Right lung (tissue), 5 donors: ENCODE measurements around the gene CFAP77. TPM values are rescaled to one million over a fixed set of nuclear protein-coding genes. Genes with fewer than 3 reads are reported as not detected.
A peak's percentile ranks its signal among the peaks of the same experiment; 100 is the strongest.

Source experiments
- DNase-seq, 2 donors: peaks; one replicate each; pipeline ENCODE4 v3.0.0-alpha.2; 2013
- polyA plus RNA-seq, 5 donors: library from polyadenylated mRNA; unstranded; fragments of 120-200 nt; gene quantifications; one replicate each; pipeline versions ENCODE4 v1.2.1 to v1.2.3, GENCODE V29; 2013; ENCODE audit warnings: inconsistent platforms in 1 of 5, low replicate concordance in 1 of 5; ENCODE audit not compliant: insufficient read length in 5 of 5, insufficient read depth in 1 of 5

CFAP77 gene
- polyA plus RNA-seq, 5 donors: 0.35 to 4.4 (median 2.8) TPM

DNA sequence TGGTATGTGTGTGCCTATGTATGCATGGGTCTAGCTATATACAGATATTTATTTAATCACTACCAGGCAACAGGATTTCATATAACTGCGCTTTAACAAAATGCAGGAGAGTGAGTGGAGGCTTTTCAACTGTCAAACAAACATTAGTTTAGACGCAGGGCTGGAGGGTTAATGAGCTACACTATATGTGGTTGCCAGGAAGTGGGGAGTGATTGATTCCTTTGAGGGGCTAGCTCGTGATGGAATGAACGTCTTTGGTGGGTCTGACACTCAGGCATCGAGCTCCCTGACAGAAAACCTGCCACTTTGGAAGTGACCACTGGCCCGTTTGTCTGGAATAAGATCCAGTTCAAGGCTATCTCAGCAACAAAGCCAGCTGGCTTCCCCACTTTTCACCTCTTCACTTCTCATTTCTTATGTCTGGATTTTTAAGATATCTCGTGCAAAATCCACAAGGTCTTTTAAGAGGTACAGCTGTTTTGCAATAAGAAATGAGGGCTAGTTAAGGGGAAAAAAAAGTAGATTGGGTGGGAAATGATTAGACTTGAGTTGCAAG is 78.0 kb downstream of the CFAP77 start:
- DNase-seq: peak; percentile 58 to 67

DNA sequence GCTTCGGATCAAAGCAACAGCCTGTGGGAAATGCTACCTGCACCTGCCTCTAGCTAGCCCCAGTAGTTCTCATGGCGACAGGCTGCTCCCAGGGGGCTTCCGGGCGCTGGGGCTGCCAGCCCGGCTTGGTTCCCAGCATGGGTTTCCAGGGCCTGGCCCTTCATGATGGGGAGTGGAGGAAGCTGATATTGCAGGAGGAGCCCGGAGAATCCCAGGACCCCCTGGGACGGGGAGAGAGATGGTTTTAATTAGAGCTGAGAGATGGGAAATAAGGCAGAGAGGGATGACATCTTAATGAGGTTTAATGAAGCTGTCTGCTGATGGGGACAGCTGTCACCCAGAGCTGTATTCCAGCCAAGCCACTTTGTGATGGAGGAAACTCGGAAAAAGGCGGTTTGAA is 78.6 kb downstream of the CFAP77 start:
- peak in 1 of 2 donors; percentile 14 for DNase-seq

- no peak for DNase-seq
Measured at GRCh38 chr9:132489536-132489935, 79.5 kb downstream of the CFAP77 start.

DNA sequence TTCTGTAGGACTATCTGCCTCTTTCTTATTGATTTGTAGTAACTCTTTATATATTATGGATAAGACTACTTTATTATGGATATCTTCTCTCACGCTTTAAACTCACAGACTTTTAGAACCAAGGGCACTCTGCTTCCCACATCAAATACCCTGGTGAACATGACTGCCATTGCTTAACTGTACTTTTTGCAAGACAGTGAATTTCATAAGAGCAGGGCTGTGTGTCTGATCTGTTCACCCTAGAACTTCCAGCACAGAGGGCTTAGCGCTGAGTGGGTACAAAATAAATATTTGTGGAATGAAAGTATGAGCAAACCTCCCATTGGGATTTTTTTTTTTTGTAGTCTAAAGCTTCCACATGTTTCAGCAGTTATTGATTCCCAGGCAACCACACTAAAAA is 84.8 kb downstream of the CFAP77 start:
- no peak for DNase-seq

- no peak for DNase-seq
Measured at GRCh38 chr9:132497731-132498130, 87.7 kb downstream of the CFAP77 start.

GRCh38 chr9:132498531-132499210 is 88.7 kb downstream of the CFAP77 start:
- DNase-seq: no peak

DNA sequence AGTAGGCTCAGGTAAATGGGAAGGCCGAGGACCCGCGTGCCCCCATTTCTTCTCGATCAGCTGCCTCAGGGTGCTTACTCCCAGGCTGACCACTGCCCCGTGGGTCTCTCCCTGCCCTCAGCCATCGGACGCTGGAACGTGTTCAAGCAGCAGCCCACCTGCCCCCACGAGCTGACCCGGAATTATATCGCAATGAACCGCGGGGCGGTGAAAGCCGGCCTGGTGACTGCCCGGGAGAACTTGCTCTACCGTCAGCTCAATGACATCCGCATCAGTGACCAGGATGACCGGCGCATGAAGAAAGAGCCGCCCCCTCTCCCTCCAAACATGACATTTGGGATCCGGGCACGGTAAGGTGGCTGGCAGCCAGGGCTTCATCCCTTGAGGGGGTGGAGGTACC is 89.2 kb downstream of the CFAP77 start:
- no peak for DNase-seq

DNA sequence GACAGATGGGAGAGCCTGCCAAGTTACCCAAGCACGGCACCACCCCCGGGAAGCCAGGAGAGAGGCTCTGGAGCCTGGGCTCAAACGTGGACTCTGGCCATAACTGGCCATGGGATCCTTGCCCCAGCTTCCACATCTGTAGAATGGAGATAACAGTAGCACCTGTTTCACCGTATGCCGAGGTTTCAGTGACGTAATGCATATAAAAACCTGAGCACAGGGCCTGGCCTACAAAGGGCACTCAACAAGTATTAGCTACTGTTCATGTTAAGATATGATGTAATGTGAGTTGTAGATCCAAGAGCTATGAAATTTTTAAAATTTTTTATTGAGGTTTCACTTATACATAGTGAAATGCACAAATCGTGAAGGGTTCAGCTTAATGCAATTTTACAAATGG is 90.2 kb downstream of the CFAP77 start:
- no peak for DNase-seq

- DNase-seq: no peak
Measured at GRCh38 chr9:132502480-132502879, 92.5 kb downstream of the CFAP77 start.

GRCh38 chr9:132503116-132503515 is 93.1 kb downstream of the CFAP77 start:
- DNase-seq: no peak

DNA sequence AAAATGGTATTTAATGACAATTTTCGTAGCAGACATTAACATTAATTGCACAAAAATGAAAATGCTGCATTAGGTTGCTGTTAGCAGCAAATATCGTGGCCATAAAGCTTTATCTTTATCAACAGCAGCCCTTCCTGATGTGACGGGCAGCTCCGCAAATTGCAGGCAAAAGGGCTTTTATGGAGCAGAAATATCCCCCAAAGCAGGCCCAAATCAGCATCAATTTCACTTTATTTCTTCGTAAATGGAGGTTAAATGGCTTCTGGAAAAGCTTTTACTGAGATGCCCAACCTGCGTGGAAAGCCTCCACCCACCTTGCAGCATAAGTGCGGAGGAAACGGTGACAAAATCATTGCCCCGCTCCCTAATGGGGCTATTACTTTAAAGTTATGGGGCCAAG is 94.5 kb downstream of the CFAP77 start:
- DNase-seq: no peak

GRCh38 chr9:132505991-132506655 is 96.1 kb downstream of the CFAP77 start:
- no peak for DNase-seq

DNA sequence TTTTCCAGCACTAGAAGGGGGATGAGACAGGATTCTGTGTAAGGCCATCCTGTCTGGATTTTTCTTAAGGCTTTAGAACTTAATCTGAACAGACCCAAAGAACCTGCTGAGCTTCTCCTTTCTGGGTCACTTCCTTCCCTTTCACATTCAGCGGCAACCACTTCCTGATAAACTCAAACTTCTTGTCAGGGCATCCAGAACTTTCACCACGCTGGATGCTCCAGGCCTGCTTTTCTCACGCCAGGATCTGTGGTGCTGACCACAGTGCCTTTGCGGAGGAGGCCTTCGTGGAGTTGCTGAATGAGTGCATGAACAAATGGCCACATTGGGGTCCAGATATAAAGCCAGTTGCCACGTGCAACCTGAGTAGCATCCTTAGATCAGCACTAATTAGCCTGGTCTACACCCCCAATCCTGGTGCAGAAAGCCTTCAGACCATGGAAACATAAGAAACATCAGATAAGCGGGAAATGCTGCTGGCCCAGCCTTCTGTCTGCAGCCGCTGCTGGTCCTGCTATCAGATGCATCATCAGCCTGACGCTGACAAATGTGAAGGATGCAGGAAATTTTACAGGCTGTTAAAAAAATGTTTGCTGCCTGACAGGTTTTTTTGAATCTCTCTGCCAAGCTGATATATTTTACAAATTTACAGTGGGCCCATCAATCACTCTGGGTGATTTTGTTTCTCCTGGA is 97.1 kb downstream of the CFAP77 start:
- no peak for DNase-seq

GRCh38 chr9:132507670-132508469 is 97.9 kb downstream of the CFAP77 start:
- peak; percentile 42 to 57 for DNase-seq

GRCh38 chr9:132509928-132510874 is 100.2 kb downstream of the CFAP77 start:
- DNase-seq: no peak

- DNase-seq: no peak
Measured at GRCh38 chr9:132511191-132511999, 101.4 kb downstream of the CFAP77 start.

- no peak for DNase-seq
Measured at GRCh38 chr9:132513416-132513815, 103.4 kb downstream of the CFAP77 start.

DNA sequence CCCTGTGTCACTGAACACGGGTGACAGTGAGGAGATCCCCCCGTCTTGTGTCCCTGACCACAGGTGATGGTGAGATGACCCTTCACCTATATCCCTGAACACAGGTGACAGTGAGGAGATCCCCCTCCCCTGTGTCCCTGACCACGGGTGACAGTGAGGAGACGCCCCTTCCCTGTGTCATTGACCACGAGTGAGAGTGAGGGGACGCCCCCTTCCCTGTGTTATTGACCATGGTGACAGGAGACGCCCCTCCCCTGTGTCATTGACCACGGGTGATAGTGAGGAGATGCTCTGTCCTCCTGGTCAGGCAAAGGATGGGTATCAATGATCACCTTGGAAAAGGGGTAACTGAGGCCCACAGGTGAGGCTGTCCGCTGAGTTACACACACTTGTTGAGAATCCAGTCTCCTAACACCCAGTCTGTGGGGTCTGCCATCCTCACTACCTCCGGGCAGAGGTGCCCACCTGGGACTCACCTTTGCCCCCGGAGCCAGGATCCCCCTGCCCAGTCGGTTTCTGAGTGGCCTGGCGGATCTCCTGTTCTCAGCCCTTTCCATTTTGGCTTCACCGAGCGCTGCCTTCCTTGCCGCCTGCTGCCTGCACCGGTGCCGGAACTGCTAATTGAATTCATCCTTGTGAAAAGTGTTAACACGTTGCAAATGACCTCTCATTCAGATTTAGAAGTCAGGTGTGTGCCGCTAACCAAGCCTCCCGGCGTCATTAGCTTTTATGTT is 104.2 kb downstream of the CFAP77 start:
- no peak for DNase-seq

- DNase-seq: no peak
Measured at GRCh38 chr9:132514821-132515220, 104.8 kb downstream of the CFAP77 start.
